Natural killer cell (primary cell): ENCODE measurements around the gene EOLA1. TPM values are rescaled to one million over a fixed set of nuclear protein-coding genes. Genes with fewer than 3 reads are reported as not detected.
"Not testable (repeated sequence)": the region's sequence is repeated elsewhere in the genome, so short reads cannot be mapped to it uniquely, and the experiment has no call there.

Source experiments
- ATAC-seq, 3 donors: fragments of 150-1000 bp in 2 of 3; fragments of 200-7000 bp in 1 of 3; cut with Tn5 transposase; 1 replicate in 1 of 3; 2 replicates in 2 of 3; pipeline ENCODE4 v1.10.0; 2021; ENCODE audit warnings: mild to moderate bottlenecking in 2 of 3, moderate library complexity in 2 of 3
- DNase-seq, 2 donors: peaks; one replicate each; pipeline versions ENCODE4 v3.0.0 to v3.0.0-alpha.2; 2013 to 2021; ENCODE audit warnings: mixed read lengths in 1 of 2
- H3K27ac ChIP-seq: one replicate; pipeline ENCODE4 v1.5.1; 2013; ENCODE audit warnings: mild to moderate bottlenecking, low read length
- H3K27me3 ChIP-seq: one replicate; pipeline ENCODE4 v1.6.1; 2013; ENCODE audit warnings: low read length; ENCODE audit not compliant: control insufficient read depth, insufficient read depth
- H3K36me3 ChIP-seq: one replicate; pipeline ENCODE4 v1.6.1; 2013; ENCODE audit warnings: low read length; ENCODE audit not compliant: control insufficient read depth, insufficient read depth
- H3K4me1 ChIP-seq: one replicate; pipeline ENCODE4 v1.6.1; 2013; ENCODE audit warnings: low read length; ENCODE audit not compliant: control insufficient read depth, insufficient read depth
- H3K4me3 ChIP-seq: one replicate; pipeline ENCODE4 v1.5.1; 2013; ENCODE audit warnings: low read length
- H3K9me3 ChIP-seq: one replicate; pipeline ENCODE4 v1.6.1; 2013; ENCODE audit warnings: low read length; ENCODE audit not compliant: control insufficient read depth, insufficient read depth
- H3K27ac Mint-ChIP-seq, 2 donors: one replicate each; pipeline ENCODE4 v1.8.0; 2022; ENCODE audit warnings: mild to moderate bottlenecking in 2 of 2, mixed read lengths in 2 of 2, moderate library complexity in 1 of 2
- H3K27me3 Mint-ChIP-seq, 2 donors: one replicate each; pipeline ENCODE4 v1.8.0; 2022; ENCODE audit warnings: low read depth in 2 of 2, mixed read lengths in 2 of 2
- H3K36me3 Mint-ChIP-seq: one replicate; pipeline ENCODE4 v1.8.0; 2022; ENCODE audit warnings: mixed read lengths
- H3K4me1 Mint-ChIP-seq, 2 donors: one replicate each; pipeline ENCODE4 v1.8.0; 2022; ENCODE audit warnings: mixed read lengths in 2 of 2
- H3K4me3 Mint-ChIP-seq: one replicate; pipeline ENCODE4 v1.8.0; 2022; ENCODE audit warnings: mild to moderate bottlenecking, moderate library complexity, mixed read lengths
- H3K9me3 Mint-ChIP-seq, 2 donors: one replicate each; pipeline ENCODE4 v1.8.0; 2022; ENCODE audit warnings: mixed read lengths in 2 of 2
- CTCF ChIP-seq: fragments of 200-600 bp; IDR thresholded peaks from one replicate; pipeline ENCODE4 v1.8.0; 2022; ENCODE audit warnings: antibody characterized with exemption
- WGBS: methylation state at CpG from one replicate; pipeline ENCODE4 v1.1.7; 2013; ENCODE audit warnings: missing lambda C conversion rate; ENCODE audit not compliant: insufficient coverage; 5-methylcytosine and 5-hydroxymethylcytosine counted together
- intact Hi-C: fragments of 100-400 bp; cut with micrococcal nuclease; formaldehyde crosslinking; loops from one replicate; pipeline ENCODE4 v1.14.2; 2022
- total RNA-seq, 4 donors: library from RNA; stranded (reverse); fragments of 120-200 nt in 1 of 4; gene quantifications; one replicate each; pipeline versions ENCODE4 v1.2.3 to v1.2.4, GENCODE V29; 2013 to 2022

The EOLA1 gene
- total RNA-seq, 3 donors from 2014 or later (not counting 1 experiment from before 2014, with no cell fraction given): 26.4 to 37.6 (median 36.7) TPM

DNA sequence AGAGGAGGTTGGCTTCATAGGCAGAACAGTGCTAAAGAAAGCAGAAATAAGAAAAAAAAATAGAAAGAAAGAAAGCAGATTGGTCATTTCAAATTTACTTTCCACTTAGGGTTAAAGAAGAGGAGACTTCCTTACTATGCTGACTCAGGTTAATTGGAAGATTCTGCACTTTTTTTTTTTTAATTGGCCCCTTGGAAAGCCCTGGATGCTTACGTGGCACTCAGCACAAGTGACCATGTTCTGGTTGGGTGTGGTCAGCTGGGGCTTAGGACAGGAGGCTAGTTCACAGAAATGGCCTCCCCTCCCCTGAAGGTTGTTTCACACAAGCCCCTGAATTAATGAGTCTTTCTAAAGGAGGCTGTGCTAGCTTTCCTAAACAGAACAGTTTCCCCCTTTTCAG, 31.9 kb downstream of the EOLA1 start:
- Mint-ChIP-seq H3K27ac (peak overlapping the region in 1 of 2 donors; percentile 51), H3K27me3 (no peaks in the 10 kb centered on the region), H3K4me1 (peaks cover 0 to 3% of the 10 kb centered on the region in 2 donors), H3K4me3 (no peak overlapping the region), H3K9me3 (no peaks in the 10 kb centered on the region), H3K36me3 (no peaks in the 10 kb centered on the region)
- TF ChIP-seq CTCF: no peak
- H3K36me3 ChIP-seq: no peaks in the 10 kb centered on the region
- WGBS: no CpG with 5 or more reads among the region's 1 CpG
- H3K4me1 ChIP-seq: peaks cover 3% of the 10 kb centered on the region
- no peaks in the 10 kb centered on the region for H3K27me3 ChIP-seq
- H3K4me3 ChIP-seq: no peak overlapping the region
- ATAC-seq (no peak), DNase-seq (no peak)
- intact Hi-C loops: no loop called here
- H3K27ac ChIP-seq: no peak overlapping the region
- H3K9me3 ChIP-seq: no peaks in the 10 kb centered on the region

- WGBS: no CpG with 5 or more reads among the region's 1 CpG
- H3K36me3 ChIP-seq, H3K9me3 ChIP-seq, H3K4me3 ChIP-seq, DNase-seq, H3K4me1 Mint-ChIP-seq, H3K27ac Mint-ChIP-seq, H3K9me3 Mint-ChIP-seq, H3K27me3 ChIP-seq, H3K4me3 Mint-ChIP-seq, intact Hi-C loops, H3K27ac ChIP-seq, H3K36me3 Mint-ChIP-seq, H3K4me1 ChIP-seq, H3K27me3 Mint-ChIP-seq: not testable (repeated sequence)
- ATAC-seq: peak; percentile 81 to 98 (median 82)
Measured at GRCh38 chrX:149573456-149573855, 32.6 kb downstream of the EOLA1 start.

DNA sequence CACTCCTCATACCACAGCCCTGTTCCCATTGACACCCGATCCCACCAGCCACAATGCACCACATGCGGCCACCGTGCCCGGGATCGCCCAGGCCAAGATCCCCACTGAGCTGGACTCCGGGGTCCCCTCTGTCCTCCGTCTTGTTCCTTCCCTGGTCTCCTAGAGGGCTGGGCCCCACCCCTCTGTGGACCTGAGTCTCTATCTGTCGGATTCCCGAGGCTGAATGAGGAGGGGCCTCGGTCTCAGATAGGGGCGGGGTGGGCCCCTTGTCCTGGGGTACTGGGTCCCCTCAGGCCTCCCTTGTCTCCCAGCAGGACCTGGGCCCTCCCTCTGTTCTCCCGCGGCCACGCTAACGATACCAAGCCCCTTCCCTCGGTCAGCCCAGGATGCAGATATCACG, 44.8 kb downstream of the EOLA1 start:
- H3K4me1 Mint-ChIP-seq, H3K27me3 Mint-ChIP-seq, DNase-seq, intact Hi-C loops, H3K36me3 ChIP-seq, H3K4me3 ChIP-seq, H3K36me3 Mint-ChIP-seq, H3K27me3 ChIP-seq, H3K9me3 ChIP-seq, ATAC-seq, H3K27ac ChIP-seq, H3K9me3 Mint-ChIP-seq, H3K4me3 Mint-ChIP-seq, H3K27ac Mint-ChIP-seq, H3K4me1 ChIP-seq: not testable (repeated sequence)
- no CpG with 5 or more reads among the region's 17 CpGs for WGBS

- DNase-seq, H3K4me1 Mint-ChIP-seq, H3K36me3 ChIP-seq, H3K9me3 Mint-ChIP-seq, H3K27ac Mint-ChIP-seq, H3K4me1 ChIP-seq, H3K4me3 ChIP-seq, intact Hi-C loops, H3K9me3 ChIP-seq, H3K27me3 ChIP-seq, H3K27me3 Mint-ChIP-seq, H3K36me3 Mint-ChIP-seq, H3K4me3 Mint-ChIP-seq, H3K27ac ChIP-seq, ATAC-seq: not testable (repeated sequence)
- no CpG with 5 or more reads among the region's 12 CpGs for WGBS
Measured at GRCh38 chrX:149587359-149587758, 46.5 kb downstream of the EOLA1 start, which contains the start of gene MAGEA9B. Gene MAGEA9B (minus strand): TSS chrX:149587459. CDS start chrX:149583179, 4,280 bp downstream.

DNA sequence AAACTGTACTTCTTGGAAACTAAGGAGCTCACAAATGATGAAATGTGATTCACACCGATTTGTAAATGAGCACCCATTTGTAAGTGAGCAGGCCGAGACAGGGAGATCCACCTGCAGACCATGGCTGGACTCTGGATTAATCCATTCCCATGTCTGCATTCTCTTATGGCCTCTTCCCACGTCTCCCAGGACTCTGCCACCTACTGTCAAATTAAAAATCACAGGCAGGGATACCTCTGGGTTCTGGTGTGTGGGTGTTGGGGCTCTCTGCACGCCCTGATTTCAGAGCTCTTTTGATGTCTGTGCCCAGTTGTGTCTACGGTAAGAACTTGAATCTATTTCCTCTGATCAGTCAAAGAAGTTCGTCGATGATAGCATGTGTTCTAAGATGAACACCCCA, 50.2 kb downstream of the EOLA1 start:
- DNase-seq, H3K4me3 Mint-ChIP-seq, H3K36me3 ChIP-seq, H3K9me3 Mint-ChIP-seq, H3K4me1 ChIP-seq, H3K36me3 Mint-ChIP-seq, H3K27me3 Mint-ChIP-seq, H3K4me1 Mint-ChIP-seq, H3K4me3 ChIP-seq, H3K27ac Mint-ChIP-seq, H3K27me3 ChIP-seq, ATAC-seq, H3K27ac ChIP-seq, intact Hi-C loops, H3K9me3 ChIP-seq: not testable (repeated sequence)
- WGBS: no CpG with 5 or more reads among the region's 7 CpGs

DNA sequence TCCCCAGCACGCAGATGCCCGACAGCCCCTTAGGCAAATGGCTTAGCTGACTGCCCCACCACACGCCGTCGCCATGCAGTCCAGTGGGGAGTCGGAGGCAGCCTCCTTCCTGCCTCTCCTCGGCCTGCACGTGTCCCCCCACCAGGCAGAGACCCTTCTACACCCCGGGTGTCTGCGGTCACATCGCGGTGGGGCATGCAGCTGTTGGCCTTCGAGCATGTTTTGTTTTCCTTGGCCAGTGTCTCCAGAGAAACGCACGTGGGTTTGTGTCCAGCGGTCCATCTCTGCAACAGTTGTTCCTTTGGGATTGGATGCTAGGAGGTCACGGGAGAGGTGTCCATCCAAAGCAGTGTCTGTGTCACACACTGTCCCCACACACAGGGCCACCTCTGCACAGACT, 54.4 kb downstream of the EOLA1 start, which contains the start of gene HSFX2:
TSS of gene HSFX2 (minus strand) at position 101 of the 400 bp plus-strand sequence. CDS start 614 bp downstream, outside the sequence.
- H3K27me3 ChIP-seq, intact Hi-C loops, H3K4me3 ChIP-seq: not testable (repeated sequence)

GRCh38 chrX:149595943-149596342, 55.1 kb downstream of the EOLA1 start:
- H3K27ac Mint-ChIP-seq: not testable (repeated sequence)

More for the DNA sequence above, 54.4 kb downstream of the EOLA1 start, which contains the start of gene HSFX2:
- H3K27me3 Mint-ChIP-seq, H3K4me1 Mint-ChIP-seq, H3K27ac ChIP-seq, H3K9me3 ChIP-seq, H3K4me3 Mint-ChIP-seq, H3K9me3 Mint-ChIP-seq, H3K36me3 Mint-ChIP-seq, H3K36me3 ChIP-seq, DNase-seq, H3K27ac Mint-ChIP-seq, H3K4me1 ChIP-seq, ATAC-seq: not testable (repeated sequence)
- no CpG with 5 or more reads among the region's 17 CpGs for WGBS

More at GRCh38 chrX:149595943-149596342, 55.1 kb downstream of the EOLA1 start:
- H3K27ac ChIP-seq, DNase-seq, H3K4me3 Mint-ChIP-seq, H3K4me1 Mint-ChIP-seq, H3K36me3 Mint-ChIP-seq, H3K9me3 Mint-ChIP-seq, H3K27me3 ChIP-seq, H3K36me3 ChIP-seq, H3K4me1 ChIP-seq, intact Hi-C loops, H3K27me3 Mint-ChIP-seq, H3K9me3 ChIP-seq, H3K4me3 ChIP-seq, ATAC-seq: not testable (repeated sequence)
- WGBS: no CpG with 5 or more reads among the region's 7 CpGs
